Ovary (tissue), 9 donors: Measurements from ENCODE around the gene TDP1. TPM values are rescaled to one million over a fixed set of nuclear protein-coding genes. Genes with fewer than 3 reads are reported as not detected.
"Not testable (repeated sequence)": the region's sequence is repeated elsewhere in the genome, so short reads cannot be mapped to it uniquely, and the experiment has no call there.

ENCODE experiments used
- DNase-seq, 5 donors: peaks; one replicate each; pipeline ENCODE4 v3.0.0-alpha.2; 2019 to 2020
- H3K27ac ChIP-seq, 2 donors: fragments of 200-600 bp; one replicate each; pipeline versions ENCODE4 v1.5.1 to v1.8.0; 2019 to 2022
- H3K27me3 ChIP-seq: fragments of 200-600 bp; one replicate; pipeline ENCODE4 v1.8.0; 2022
- H3K36me3 ChIP-seq: fragments of 200-600 bp; sonication (generic); one replicate; pipeline ENCODE4 v1.5.1; 2019
- H3K4me1 ChIP-seq: one replicate; pipeline ENCODE4 v1.8.1; 2013; ENCODE audit warnings: mild to moderate bottlenecking, moderate library complexity; ENCODE audit not compliant: insufficient read depth
- H3K4me3 ChIP-seq: fragments of 200-600 bp; sonication (generic); one replicate; pipeline ENCODE4 v1.5.1; 2017
- H3K9me3 ChIP-seq, 2 donors: fragments of 200-600 bp in 1 of 2; sonication (generic) in 1 of 2; one replicate each; pipeline versions ENCODE4 v1.5.1 to v1.8.1; 2013 to 2019; ENCODE audit warnings: mild to moderate bottlenecking in 1 of 2, moderate library complexity in 1 of 2
- CTCF ChIP-seq, 3 donors: fragments of 450-650 bp in 2 of 3; fragments of 200-600 bp in 1 of 3; IDR thresholded peaks; one replicate each; pipeline versions ENCODE4 v1.5.1 to v1.8.0; 2016 to 2022; ENCODE audit warnings: antibody characterized with exemption in 3 of 3, mild to moderate bottlenecking in 1 of 3
- EP300 ChIP-seq: sonication (generic); formaldehyde crosslinking; IDR thresholded peaks from one replicate; pipeline ENCODE4 v1.6.1; 2017; ENCODE audit warnings: antibody characterized with exemption
- POLR2A ChIP-seq: fragments of 450-650 bp; IDR thresholded peaks from one replicate; pipeline ENCODE4 v1.6.1; 2017; ENCODE audit warnings: antibody characterized with exemption, mild to moderate bottlenecking, moderate library complexity
- WGBS, 3 donors: extraction: QIAGEN DNeasy Blood & Tissue Kit in 1 of 3; methylation state at CpG; one replicate each; pipeline versions ENCODE4 v1.1.5 to v1.1.7; 2013 to 2017; 5-methylcytosine and 5-hydroxymethylcytosine counted together
- intact Hi-C, 4 donors: fragments of 100-400 bp; cut with DNase I; formaldehyde crosslinking; loops; one replicate each; pipeline versions ENCODE4 v1.11.0 to v1.15.1; 2022 to 2023
- polyA plus RNA-seq, 2 donors: library from polyadenylated mRNA; stranded (reverse); fragments of 200-250 nt in 1 of 2; fragments of 350-450 nt in 1 of 2; fragmentation: Illumina TruSeq in 1 of 2; extraction: RNeasy Lipid Tissue Mini Kit (QIAGEN cat#74804) in 1 of 2; gene quantifications; one replicate each; pipeline ENCODE4 v1.2.3, GENCODE V29; 2013 to 2014
- total RNA-seq, 7 donors: library from RNA; depleted of rRNA in 2 of 7; stranded (reverse); fragments of >200 nt in 2 of 7; fragmentation: NEBNext Ultra II Directional in 3 of 7; extraction: Animal tissue kit (Norgen Biotek cat#: 25700) in 3 of 7; gene quantifications; one replicate each; pipeline versions ENCODE4 v1.1.0 to v1.2.4, GENCODE V29; 2016 to 2023
- donor health status: DM: no; HTN: no; CAD: no; lungs with moderate emphysema.
- donor health status: DM: no; HTN: no; CAD: no.
- donor health status: Bipolar disorder and iron deficiency.
- donor health status: DM: yes; HTN: yes; CAD: no.
- donor health status: DM: no; HTN: no; CAD: no.
- donor health status: DM: yes; HTN: yes; CAD: no.

Gene TDP1
- total and polyA plus RNA-seq, 9 donors, result 5.4 to 14.5 (median 9.9) TPM

GRCh38 chr14:90079576-90079975 lies 123.8 kb downstream of the TDP1 start:
- Histone ChIP-seq H3K27me3 (no peaks in the 10 kb centered on the region), H3K4me1 (no peaks in the 10 kb centered on the region), H3K27ac (no peak overlapping the region), H3K4me3 (no peak overlapping the region), H3K36me3 (no peaks in the 10 kb centered on the region), H3K9me3 (no peaks in the 10 kb centered on the region)
- WGBS, 3 donors, result 42 to 55% (median 50%) methylated on average over 2 of the region's 2 CpGs
- intact Hi-C loops, result no loop called here
- no peak for DNase-seq
- TF ChIP-seq POLR2A (no peak), CTCF (IDR thresholded peaks at IDR 0.05) (no peak), EP300 (no peak)

GRCh38 chr14:90087433-90087832 lies 131.7 kb downstream of the TDP1 start:
- no peak for TF ChIP-seq EP300
- TF ChIP-seq CTCF (IDR thresholded peaks at IDR 0.05), result no peak
- no peak for TF ChIP-seq POLR2A
- intact Hi-C loops, result no loop called here
- 79 to 87% (median 83%) methylated on average over 6 of the region's 6 CpGs for WGBS, 3 donors
- Histone ChIP-seq H3K4me3 (no peak overlapping the region), H3K27ac (no peak overlapping the region), H3K4me1 (no peaks in the 10 kb centered on the region), H3K9me3 (no peaks in the 10 kb centered on the region), H3K36me3 (no peaks in the 10 kb centered on the region), H3K27me3 (no peaks in the 10 kb centered on the region)
- no peak for DNase-seq

GRCh38 chr14:90088176-90088575 lies 132.4 kb downstream of the TDP1 start:
- Histone ChIP-seq H3K36me3 (no peaks in the 10 kb centered on the region), H3K9me3 (no peaks in the 10 kb centered on the region), H3K27ac (no peak overlapping the region), H3K27me3 (no peaks in the 10 kb centered on the region), H3K4me1 (no peaks in the 10 kb centered on the region), H3K4me3 (no peak overlapping the region)
- DNase-seq, result no peak
- intact Hi-C loops, result no loop called here
- TF ChIP-seq CTCF (IDR thresholded peaks at IDR 0.05) (no peak), EP300 (no peak), POLR2A (no peak)
- WGBS, 3 donors, result 77 to 83% (median 79%) methylated on average over 2 of the region's 2 CpGs

GRCh38 chr14:90089486-90089885 lies 133.8 kb downstream of the TDP1 start:
- H3K4me1 ChIP-seq, DNase-seq, H3K27me3 ChIP-seq, H3K36me3 ChIP-seq, H3K27ac ChIP-seq, intact Hi-C loops, H3K4me3 ChIP-seq, H3K9me3 ChIP-seq: not testable (repeated sequence)
- 50 to 60% (median 58%) methylated on average over 6 of the region's 6 CpGs for WGBS, 3 donors

GRCh38 chr14:90091393-90091792 lies 135.7 kb downstream of the TDP1 start:
- Histone ChIP-seq H3K27me3 (no peaks in the 10 kb centered on the region), H3K9me3 (no peaks in the 10 kb centered on the region), H3K4me1 (no peaks in the 10 kb centered on the region), H3K27ac (no peak overlapping the region), H3K36me3 (no peaks in the 10 kb centered on the region), H3K4me3 (no peak overlapping the region)
- 3 to 4% (median 3%) methylated on average over 1 of the region's 1 CpG for WGBS, 3 donors
- DNase-seq, result no peak
- TF ChIP-seq CTCF (IDR thresholded peaks at IDR 0.05) (no peak), POLR2A (no peak), EP300 (no peak)
- intact Hi-C loops, result no loop called here
